Small intestine (tissue), 7 donors: ENCODE data around the gene COX19. TPM values are rescaled to one million over a fixed set of nuclear protein-coding genes. Genes with fewer than 3 reads are reported as not detected.
"Not testable (repeated sequence)": the region's sequence is repeated elsewhere in the genome, so short reads cannot be mapped to it uniquely, and the experiment has no call there.

Source experiments
- DNase-seq, 2 donors: peaks; one replicate each; pipeline versions ENCODE4 v3.0.0 to v3.0.0-alpha.2; 2013
- FAIRE-seq: peaks from 2 replicates; lab custom pipeline; 2012; peaks lifted over from hg19 to GRCh38; lab: Jason Lieb, UNC
- H3K27ac ChIP-seq, 3 donors: one replicate each; pipeline ENCODE4 v1.5.1; 2013; ENCODE audit warnings: low read length in 2 of 3, mild to moderate bottlenecking in 2 of 3, control low read depth in 1 of 3, inconsistent platforms in 1 of 3, low read depth in 1 of 3, moderate library complexity in 1 of 3
- H3K27me3 ChIP-seq, 3 donors: one replicate each; pipeline ENCODE4 v1.6.1; 2013; ENCODE audit warnings: low read length in 3 of 3, inconsistent platforms in 1 of 3; ENCODE audit not compliant: control insufficient read depth in 3 of 3, insufficient read depth in 3 of 3
- H3K36me3 ChIP-seq, 3 donors: one replicate each; pipeline ENCODE4 v1.6.1; 2013; ENCODE audit warnings: low read length in 3 of 3, inconsistent platforms in 1 of 3, low read depth in 1 of 3, mild to moderate bottlenecking in 1 of 3, moderate library complexity in 1 of 3; ENCODE audit not compliant: control insufficient read depth in 3 of 3, insufficient read depth in 2 of 3
- H3K4me1 ChIP-seq, 3 donors: one replicate each; pipeline ENCODE4 v1.6.1; 2013; ENCODE audit warnings: low read length in 2 of 3, inconsistent platforms in 1 of 3, low read depth in 1 of 3, mild to moderate bottlenecking in 1 of 3, moderate library complexity in 1 of 3; ENCODE audit not compliant: control insufficient read depth in 3 of 3, insufficient read depth in 2 of 3
- H3K4me3 ChIP-seq, 3 donors: one replicate each; pipeline ENCODE4 v1.5.1; 2013; ENCODE audit warnings: low read length in 3 of 3, control low read depth in 1 of 3, inconsistent platforms in 1 of 3, low read depth in 1 of 3, mild to moderate bottlenecking in 1 of 3, moderate library complexity in 1 of 3
- H3K9me3 ChIP-seq, 2 donors: one replicate each; pipeline ENCODE4 v1.6.1; 2013; ENCODE audit warnings: low read depth in 1 of 2, low read length in 1 of 2; ENCODE audit not compliant: control insufficient read depth in 2 of 2, insufficient read depth in 1 of 2
- WGBS, 3 donors: extraction: QIAGEN DNeasy Blood & Tissue Kit; methylation state at CpG; one replicate each; pipeline ENCODE4 v1.1.7; 2013; 5-methylcytosine and 5-hydroxymethylcytosine counted together
- polyA plus RNA-seq, 4 donors: library from polyadenylated mRNA; stranded (reverse) in 3 of 4; unstranded in 1 of 4; fragments of 200-250 nt in 3 of 4; fragments of 120-200 nt in 1 of 4; gene quantifications; one replicate each; pipeline versions ENCODE4 v1.2.1 to v1.2.3, GENCODE V29; 2013
- donor health status: healthy with polysubstance abuse.
- donor health status: control.
- donor health status: control.
- donor health status: Bipolar disorder and iron deficiency.
- donor health status: healthy.

The COX19 gene
- polyA plus RNA-seq, 4 donors: 8.9 to 41.6 (median 9.8) TPM

DNA sequence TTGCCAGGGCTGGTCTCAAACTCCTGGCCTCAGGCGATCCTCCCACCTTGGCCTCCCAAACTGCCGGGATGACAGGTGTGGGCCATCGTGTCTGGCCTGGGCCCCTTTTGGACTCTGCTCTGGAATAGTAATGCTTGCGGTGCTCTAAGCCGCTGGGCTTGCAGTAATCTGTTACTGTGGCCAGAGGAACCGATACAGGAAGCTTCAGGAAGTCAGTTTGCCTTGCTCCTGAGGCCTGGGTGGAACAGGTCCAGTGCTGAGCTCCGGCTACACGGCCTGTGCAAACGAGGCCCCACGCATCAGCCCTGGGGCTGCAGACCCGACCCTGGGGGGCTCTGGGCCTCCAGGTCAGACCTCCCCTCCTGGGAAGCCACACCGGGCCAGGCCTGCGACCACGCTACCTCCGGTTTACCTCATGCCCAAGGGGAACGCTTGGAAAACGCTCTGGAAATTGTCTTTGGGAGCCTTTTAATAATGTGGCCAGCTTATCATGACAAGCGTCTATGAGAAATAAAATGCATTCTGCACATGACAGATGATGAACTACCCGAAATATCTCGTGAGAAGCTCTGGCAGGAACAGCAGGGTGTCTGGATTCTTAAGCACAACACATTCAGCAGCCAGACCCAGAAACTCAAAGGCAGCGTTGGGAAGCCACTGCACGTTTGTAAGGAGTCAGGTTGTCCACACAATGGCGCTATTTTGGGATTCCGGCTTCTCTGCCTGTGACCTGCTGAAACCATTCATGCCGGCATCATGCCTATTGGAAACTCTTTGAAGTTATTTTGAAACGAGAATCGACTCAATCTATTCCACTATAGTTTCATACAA lies 10.7 kb downstream of the COX19 start:
- WGBS, 3 donors: 32 to 42% (median 40%) methylated on average over 26 to 27 of the region's 27 CpGs

GRCh38 chr7:963236-964078 lies 11.9 kb downstream of the COX19 start:
- 15 to 26% (median 22%) methylated on average over 34 to 37 of the region's 37 CpGs for WGBS, 3 donors
- H3K9me3 ChIP-seq: peaks cover 0 to 8% of the 10 kb centered on the region in 2 donors
- DNase-seq: peak in 1 of 2 donors; percentile 26

More for the DNA sequence above, 10.7 kb downstream of the COX19 start:
- peaks cover 11 to 42% (median 11%) of the 10 kb centered on the region in 3 donors for H3K36me3 ChIP-seq
- peaks cover 0 to 22% (median 0%) of the 10 kb centered on the region in 3 donors for H3K4me1 ChIP-seq
- no peaks in the 10 kb centered on the region for H3K27me3 ChIP-seq
- H3K4me3 ChIP-seq: no peak overlapping the region
- H3K9me3 ChIP-seq: peaks cover 0 to 8% of the 10 kb centered on the region in 2 donors
- DNase-seq (peak; percentile 45 to 70), FAIRE-seq (no peak)
- H3K27ac ChIP-seq: peak overlapping the region in 1 of 3 donors; percentile 35

GRCh38 chr7:962401-963081 lies 12.8 kb downstream of the COX19 start:
- Histone ChIP-seq H3K4me3 (no peak overlapping the region), H3K27ac (no peak overlapping the region), H3K27me3 (no peaks in the 10 kb centered on the region), H3K36me3 (peaks cover 2 to 23% (median 5%) of the 10 kb centered on the region in 3 donors), H3K4me1 (peaks cover 0 to 22% (median 0%) of the 10 kb centered on the region in 3 donors), H3K9me3 (peaks cover 0 to 8% of the 10 kb centered on the region in 2 donors)
- FAIRE-seq (no peak), DNase-seq (no peak)
- 90 to 92% (median 91%) methylated on average over 16 to 17 of the region's 17 CpGs for WGBS, 3 donors

More at GRCh38 chr7:963236-964078, 11.9 kb downstream of the COX19 start:
- Histone ChIP-seq H3K27ac (no peak overlapping the region), H3K27me3 (no peaks in the 10 kb centered on the region), H3K36me3 (peaks cover 6 to 32% (median 8%) of the 10 kb centered on the region in 3 donors), H3K4me1 (peaks cover 0 to 22% (median 0%) of the 10 kb centered on the region in 3 donors), H3K4me3 (no peak overlapping the region)
- no peak for FAIRE-seq

DNA sequence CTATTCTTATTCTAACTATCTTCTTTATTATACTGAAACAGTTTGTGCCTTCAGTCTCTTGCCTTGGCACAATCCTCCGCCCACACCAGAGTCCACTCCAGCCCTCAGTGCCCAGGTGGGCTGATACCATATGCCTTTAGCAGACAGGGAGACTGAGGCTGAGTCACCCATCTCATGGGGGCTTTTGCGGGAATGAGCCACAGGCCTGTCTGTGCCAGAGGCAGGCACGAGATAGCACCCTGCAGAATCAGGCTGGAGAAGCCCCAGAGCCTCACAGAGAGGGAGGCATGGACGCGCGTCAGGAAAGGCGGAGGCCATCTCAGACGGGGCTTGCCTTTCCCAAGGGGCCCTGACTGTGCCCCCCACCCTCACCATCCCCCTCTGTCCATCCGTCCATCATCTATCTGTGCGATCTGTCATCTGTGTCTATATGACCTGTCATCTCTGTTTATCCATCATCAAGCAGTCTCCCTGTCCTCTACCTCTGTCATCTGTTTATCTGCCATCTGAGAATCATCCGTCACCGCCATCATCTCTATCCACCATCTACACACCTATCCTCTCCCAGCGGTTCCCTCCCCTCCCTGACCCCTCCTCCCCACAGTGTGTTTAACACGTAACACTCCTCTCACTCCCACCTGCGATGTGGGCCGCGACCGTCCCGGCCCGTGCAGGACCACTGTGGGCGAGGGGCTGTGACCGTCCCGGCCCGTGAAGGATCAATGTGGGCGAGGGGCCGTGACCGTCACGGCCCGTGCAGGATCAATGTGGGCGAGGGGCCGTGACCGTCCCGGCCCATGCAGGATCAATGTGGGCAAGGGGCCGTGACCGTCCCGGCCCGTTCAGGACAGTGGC lies 13.6 kb downstream of the COX19 start:
- Histone ChIP-seq H3K9me3 (peaks cover 0 to 8% of the 10 kb centered on the region in 2 donors), H3K27me3 (no peaks in the 10 kb centered on the region), H3K36me3 (peaks cover 0 to 15% (median 2%) of the 10 kb centered on the region in 3 donors), H3K4me3 (no peak overlapping the region), H3K27ac (no peak overlapping the region), H3K4me1 (peaks cover 0 to 22% (median 0%) of the 10 kb centered on the region in 3 donors)
- 91 to 94% (median 92%) methylated on average over 33 to 37 of the region's 37 CpGs for WGBS, 3 donors
- FAIRE-seq: no peak
- no peak for DNase-seq

- not testable (repeated sequence) for H3K9me3 ChIP-seq, FAIRE-seq, DNase-seq, H3K4me3 ChIP-seq, H3K27me3 ChIP-seq, H3K27ac ChIP-seq, H3K36me3 ChIP-seq
- H3K4me1 ChIP-seq: peaks cover 0 to 22% (median 0%) of the 10 kb centered on the region in 3 donors
- WGBS, 3 donors: 61 to 68% (median 66%) methylated on average over 13 of the region's 13 CpGs
Observed at GRCh38 chr7:960972-961371, 14.4 kb downstream of the COX19 start.

GRCh38 chr7:960269-960871 lies 15.0 kb downstream of the COX19 start:
- DNase-seq: peak in 1 of 2 donors; percentile 46
- WGBS, 3 donors: 67 to 74% (median 70%) methylated on average over 31 of the region's 31 CpGs
- H3K36me3 ChIP-seq: peaks cover 0 to 3% (median 0%) of the 10 kb centered on the region in 3 donors
- H3K9me3 ChIP-seq: peaks cover 0 to 8% of the 10 kb centered on the region in 2 donors
- FAIRE-seq: no peak
- no peak overlapping the region for H3K27ac ChIP-seq
- H3K4me3 ChIP-seq: no peak overlapping the region
- peaks cover 0 to 22% (median 0%) of the 10 kb centered on the region in 3 donors for H3K4me1 ChIP-seq
- H3K27me3 ChIP-seq: no peaks in the 10 kb centered on the region

DNA sequence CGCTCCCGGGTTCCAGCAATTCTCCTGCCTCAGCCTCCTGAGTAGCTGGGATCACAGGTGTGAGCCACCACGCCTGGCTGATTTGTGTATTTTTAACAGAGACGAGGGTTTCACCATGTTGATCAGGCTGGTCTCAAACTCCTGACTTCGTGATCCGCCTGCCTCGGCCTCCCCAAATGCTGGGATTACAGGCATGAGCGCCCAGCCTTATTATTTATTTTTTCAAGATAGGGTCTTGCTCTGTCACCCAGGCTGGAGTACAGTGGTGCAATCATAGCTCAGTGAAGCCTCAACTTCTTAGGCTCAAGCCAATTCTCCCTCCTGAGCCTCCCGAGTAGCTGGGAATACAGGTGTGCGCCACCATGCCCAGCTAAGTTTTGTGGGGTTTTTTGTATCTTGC lies 15.6 kb downstream of the COX19 start:
- 89 to 95% (median 89%) methylated on average over 10 of the region's 10 CpGs for WGBS, 3 donors
- H3K27me3 ChIP-seq, DNase-seq, FAIRE-seq, H3K36me3 ChIP-seq, H3K27ac ChIP-seq, H3K4me3 ChIP-seq, H3K9me3 ChIP-seq: not testable (repeated sequence)
- H3K4me1 ChIP-seq: peaks cover 0 to 20% (median 0%) of the 10 kb centered on the region in 3 donors
